Chondrocyte (in vitro differentiated cells): ENCODE measurements around the gene GP1BB. TPM values are rescaled to one million over a fixed set of nuclear protein-coding genes. Genes with fewer than 3 reads are reported as not detected.

Experiments used
- DNase-seq: peaks from one replicate; pipeline ENCODE4 v3.0.0; 2021; ENCODE audit warnings: mixed read lengths, low spot score
- H3K27ac Mint-ChIP-seq: one replicate; pipeline ENCODE4 v1.8.0; 2021; ENCODE audit warnings: mild to moderate bottlenecking, moderate library complexity, mixed read lengths; ENCODE audit not compliant: unreplicated experiment
- H3K27me3 Mint-ChIP-seq: 2 replicates; pipeline ENCODE4 v1.8.0; 2021; ENCODE audit warnings: low read depth, mixed read lengths
- H3K36me3 Mint-ChIP-seq: 2 replicates; pipeline ENCODE4 v1.8.0; 2021; ENCODE audit warnings: low read depth, mixed read lengths
- H3K4me1 Mint-ChIP-seq: 2 replicates; pipeline ENCODE4 v1.8.0; 2021; ENCODE audit warnings: low read depth, mild to moderate bottlenecking, mixed read lengths
- H3K4me3 Mint-ChIP-seq: one replicate; pipeline ENCODE4 v1.8.0; 2021; ENCODE audit warnings: mild to moderate bottlenecking, moderate library complexity, mixed read lengths; ENCODE audit not compliant: unreplicated experiment
- H3K9me3 Mint-ChIP-seq: 2 replicates; pipeline ENCODE4 v1.8.0; 2021; ENCODE audit warnings: low read depth, mixed read lengths
- CTCF ChIP-seq: fragments of 200-600 bp; sonication (generic); IDR thresholded peaks from 2 replicates; pipeline ENCODE4 v1.5.0; 2021; ENCODE audit warnings: antibody characterized with exemption, mild to moderate bottlenecking, moderate library complexity
- total RNA-seq: library from RNA; stranded (reverse); gene quantifications from 3 replicates; pipeline ENCODE4 v1.2.1, GENCODE V29; 2021

GP1BB gene
- total RNA-seq, 1 donor from 2014 or later: 56.0 TPM

- H3K27ac Mint-ChIP-seq: no peak overlapping the region
- peaks cover 27% of the 10 kb centered on the region for H3K27me3 Mint-ChIP-seq
- no peaks in the 10 kb centered on the region for H3K36me3 Mint-ChIP-seq
- no peaks in the 10 kb centered on the region for H3K9me3 Mint-ChIP-seq
- peak; percentile 68 for DNase-seq
- no peaks in the 10 kb centered on the region for H3K4me1 Mint-ChIP-seq
- H3K4me3 Mint-ChIP-seq: no peak overlapping the region
- TF ChIP-seq CTCF: no peak
Observed at GRCh38 chr22:19772673-19773469, 49.5 kb downstream of the GP1BB start.

GRCh38 chr22:19773470-19774040 lies 50.2 kb downstream of the GP1BB start:
- Mint-ChIP-seq H3K4me3 (no peak overlapping the region), H3K36me3 (no peaks in the 10 kb centered on the region), H3K4me1 (no peaks in the 10 kb centered on the region), H3K27ac (no peak overlapping the region), H3K27me3 (peaks cover 22% of the 10 kb centered on the region), H3K9me3 (no peaks in the 10 kb centered on the region)
- TF ChIP-seq CTCF: no peak
- DNase-seq: peak; percentile 79

Other genes with a start within 250 kb of the GP1BB start
- gene UFD1, start 244.3 kb upstream of the GP1BB start, total RNA-seq: 75.8 to 81.2 TPM (median 76.2 TPM) in 3 replicates
- 2.2 to 13.3 TPM (median 2.9 TPM) in 3 replicates for gene CDC45, start 243.6 kb upstream of the GP1BB start, total RNA-seq
- gene CLDN5, start 199.1 kb upstream of the GP1BB start, total RNA-seq: not detected in 3 replicates
- gene SEPTIN5, start 9.0 kb upstream of the GP1BB start, total RNA-seq: 113 to 214 TPM (median 197 TPM) in 3 replicates
- 0.28 to 20.8 TPM in 2 of 3 replicates, not detected in the other for gene TBX1, start 37.2 kb downstream of the GP1BB start, total RNA-seq
- 4.9 to 5.3 TPM (median 5.0 TPM) in 3 replicates for gene GNB1L, start 131.3 kb downstream of the GP1BB start, total RNA-seq
- gene RTL10, start 131.3 kb downstream of the GP1BB start, total RNA-seq: 15.6 to 24.5 TPM (median 18.2 TPM) in 3 replicates
- 66.6 to 186 TPM (median 177 TPM) in 3 replicates for gene COMT, start 218.2 kb downstream of the GP1BB start, total RNA-seq
- gene TXNRD2, start 218.3 kb downstream of the GP1BB start, total RNA-seq: 12.5 to 15.8 TPM (median 14.1 TPM) in 3 replicates